HepG2 (cell line): ENCODE data around the gene ARFIP1.

Experiments
- ELF3 ChIP-seq: IDR thresholded peaks from 2 replicates; pipeline ENCODE4 v1.6.1; 2016; ENCODE audit warnings: missing genetic modification reagents, missing compliant biosample characterization
- ZMYM4 ChIP-seq: sonication (generic); formaldehyde crosslinking; IDR thresholded peaks from 2 replicates; pipeline ENCODE4 v1.8.1; 2023; ENCODE audit warnings: mild to moderate bottlenecking, missing genetic modification reagents
- ZNF772 ChIP-seq: sonication (generic); formaldehyde crosslinking; IDR thresholded peaks from 2 replicates; pipeline ENCODE4 v1.5.0; 2020; ENCODE audit warnings: mild to moderate bottlenecking, missing genetic modification reagents
- TF ChIP-seq, protein P1 (sequence below): sonication (generic); formaldehyde crosslinking; IDR thresholded peaks from 2 replicates; pipeline ENCODE4 v1.5.1; 2020; ENCODE audit warnings: missing genetic modification reagents, mild to moderate bottlenecking, borderline replicate concordance

DNA sequence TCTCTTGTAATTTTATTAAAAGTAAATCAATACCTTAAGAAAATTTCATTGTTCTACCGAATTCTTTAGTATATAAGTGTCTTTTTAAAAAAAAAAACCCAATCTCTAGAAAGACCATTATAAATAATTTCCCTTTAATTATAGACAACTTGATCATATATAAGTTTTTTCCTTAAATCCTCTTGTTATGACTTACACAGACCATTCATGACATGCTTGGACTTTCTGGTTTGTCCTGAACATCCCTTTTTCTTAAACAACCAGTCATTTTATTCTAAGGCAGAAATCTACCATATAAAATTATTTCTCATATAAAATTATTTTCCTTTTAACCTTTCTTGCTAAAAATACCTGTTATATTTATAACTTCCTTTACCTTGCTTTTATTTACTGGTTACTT is 141.0 kb downstream of the ARFIP1 start:
- TF ChIP-seq ZNF772 = no peak
- TF ChIP-seq ELF3 (CRISPR knock-in tag) = no peak
- TF ChIP-seq ZMYM4 (CRISPR knock-in tag) = no peak
- TF ChIP-seq, protein P1, sequence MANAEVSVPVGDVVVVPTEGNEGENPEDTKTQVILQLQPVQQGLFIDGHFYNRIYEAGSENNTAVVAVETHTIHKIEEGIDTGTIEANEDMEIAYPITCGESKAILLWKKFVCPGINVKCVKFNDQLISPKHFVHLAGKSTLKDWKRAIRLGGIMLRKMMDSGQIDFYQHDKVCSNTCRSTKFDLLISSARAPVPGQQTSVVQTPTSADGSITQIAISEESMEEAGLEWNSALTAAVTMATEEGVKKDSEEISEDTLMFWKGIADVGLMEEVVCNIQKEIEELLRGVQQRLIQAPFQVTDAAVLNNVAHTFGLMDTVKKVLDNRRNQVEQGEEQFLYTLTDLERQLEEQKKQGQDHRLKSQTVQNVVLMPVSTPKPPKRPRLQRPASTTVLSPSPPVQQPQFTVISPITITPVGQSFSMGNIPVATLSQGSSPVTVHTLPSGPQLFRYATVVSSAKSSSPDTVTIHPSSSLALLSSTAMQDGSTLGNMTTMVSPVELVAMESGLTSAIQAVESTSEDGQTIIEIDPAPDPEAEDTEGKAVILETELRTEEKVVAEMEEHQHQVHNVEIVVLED = no peak
